ENCODE results near the gene UBE4A.

The UBE4A gene

GRCh38 chr11:118341815-118342489 lies 17.4 kb upstream of the UBE4A start:
- DNase-seq (ENCODE audit: low spot score): no peak
- no peak for TF ChIP-seq CTCF (IDR thresholded peaks at IDR 0.05)
- H3K4me3 ChIP-seq: no peak overlapping the region
- H3K27ac ChIP-seq: no peak overlapping the region

- no peak within 1 kb of the TSS for H3K27ac ChIP-seq
- no peak within 1 kb of the TSS for H3K4me3 ChIP-seq
These were observed 16.8 kb upstream of the UBE4A start, which contains the start of gene CD3D for GRCh38 chr11:118342503-118343161. TSS of gene CD3D (minus strand) at chr11:118342705. CDS start at chr11:118342607, 98 bp downstream.

GRCh38 chr11:118343248-118343647 lies 16.2 kb upstream of the UBE4A start:
- Histone ChIP-seq H3K4me3 (no peak overlapping the region), H3K27ac (no peak overlapping the region)
- no peak for TF ChIP-seq CTCF (IDR thresholded peaks at IDR 0.05)
- no peak for DNase-seq (ENCODE audit: low spot score)

More at GRCh38 chr11:118342503-118343161, 16.8 kb upstream of the UBE4A start, which contains the start of gene CD3D:
- no peak for DNase-seq (ENCODE audit: low spot score)
- no peak for TF ChIP-seq CTCF (IDR thresholded peaks at IDR 0.05)

- TF ChIP-seq CTCF (IDR thresholded peaks at IDR 0.05): no peak
- Histone ChIP-seq H3K27ac (no peak within 1 kb of the TSS), H3K4me3 (no peak within 1 kb of the TSS)
- no peak for DNase-seq (ENCODE audit: low spot score)
These were observed 15.4 kb upstream of the UBE4A start, which contains the start of gene CD3G for GRCh38 chr11:118343981-118344515. TSS of gene CD3G (plus strand) at chr11:118344344. CDS start at chr11:118344424, 80 bp downstream.

GRCh38 chr11:118349475-118349874 lies 9.9 kb upstream of the UBE4A start:
- Histone ChIP-seq H3K4me3 (no peak overlapping the region), H3K27ac (no peak overlapping the region)
- DNase-seq (ENCODE audit: low spot score): no peak
- no peak for TF ChIP-seq CTCF (IDR thresholded peaks at IDR 0.05)

- TF ChIP-seq CTCF (IDR thresholded peaks at IDR 0.05): no peak
These were observed 6.2 kb upstream of the UBE4A start for GRCh38 chr11:118353084-118353710.

More at GRCh38 chr11:118353084-118353710, 6.2 kb upstream of the UBE4A start:
- Histone ChIP-seq H3K27ac (no peak overlapping the region), H3K4me3 (no peak overlapping the region)
- DNase-seq (ENCODE audit: low spot score): no peak
